Neural progenitor cell (in vitro differentiated cells): ENCODE measurements around the gene IMP3.

ENCODE experiments used
- EZH2 ChIP-seq: fragments of 200-600 bp; sonication (generic); IDR thresholded peaks from 2 replicates; pipeline ENCODE4 v1.6.1; 2017; ENCODE audit warnings: antibody characterized with exemption, mild to moderate bottlenecking, moderate library complexity
- EZH2phosphoT487 ChIP-seq: fragments of 200-600 bp; sonication (generic); IDR thresholded peaks from 2 replicates; pipeline ENCODE4 v1.6.1; 2017; ENCODE audit warnings: antibody characterized with exemption
- TF ChIP-seq, protein P1 (sequence below): fragments of 200-600 bp; sonication (generic); IDR thresholded peaks from 2 replicates; pipeline ENCODE4 v1.5.1; 2017; ENCODE audit warnings: antibody characterized with exemption, mild to moderate bottlenecking

DNA sequence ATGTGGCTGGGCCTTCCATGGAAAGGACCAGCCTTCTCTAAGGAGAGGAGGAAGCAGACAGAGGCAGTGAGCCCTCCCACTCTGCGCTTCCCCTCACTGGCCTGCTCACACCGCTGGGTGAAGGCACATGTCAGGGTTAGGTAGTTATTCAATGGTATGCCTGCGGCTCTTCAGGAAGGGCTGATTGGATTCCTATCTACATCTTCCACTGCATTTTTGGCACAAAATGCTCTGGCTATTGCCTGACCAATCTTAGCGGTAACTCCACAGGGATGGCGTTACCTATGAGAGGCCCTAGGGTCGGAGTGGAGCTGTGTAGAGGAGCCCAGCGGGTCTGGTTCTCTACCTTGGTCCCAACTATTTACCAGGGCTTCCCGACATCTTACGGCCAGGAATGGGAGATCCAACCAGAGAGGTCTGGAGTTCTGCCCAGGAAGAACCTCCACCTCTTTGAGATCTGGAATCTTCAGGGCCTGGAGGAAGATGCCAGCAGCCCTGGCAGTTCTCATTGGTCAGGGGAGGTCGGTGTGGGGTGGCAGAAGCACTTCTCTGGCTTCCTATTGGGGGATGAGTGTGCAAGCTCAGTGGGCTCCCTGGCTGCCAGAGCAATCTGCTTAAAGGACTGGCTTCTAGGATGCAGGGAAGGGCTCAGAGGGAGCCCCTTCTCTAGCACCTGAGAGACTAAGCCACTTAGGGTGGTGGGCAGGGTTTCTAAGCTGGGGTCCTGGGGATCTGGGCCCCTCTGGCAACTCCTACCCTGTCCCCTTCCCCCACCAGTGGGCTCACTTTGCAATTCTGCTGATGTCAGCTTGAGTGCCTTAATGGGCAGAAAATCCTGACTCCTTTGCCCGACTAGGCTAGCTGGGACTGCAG, 31.9 kb upstream of the IMP3 start:
- TF ChIP-seq EZH2 (no peak), EZH2phosphoT487 (no peak)
- TF ChIP-seq, protein P1, sequence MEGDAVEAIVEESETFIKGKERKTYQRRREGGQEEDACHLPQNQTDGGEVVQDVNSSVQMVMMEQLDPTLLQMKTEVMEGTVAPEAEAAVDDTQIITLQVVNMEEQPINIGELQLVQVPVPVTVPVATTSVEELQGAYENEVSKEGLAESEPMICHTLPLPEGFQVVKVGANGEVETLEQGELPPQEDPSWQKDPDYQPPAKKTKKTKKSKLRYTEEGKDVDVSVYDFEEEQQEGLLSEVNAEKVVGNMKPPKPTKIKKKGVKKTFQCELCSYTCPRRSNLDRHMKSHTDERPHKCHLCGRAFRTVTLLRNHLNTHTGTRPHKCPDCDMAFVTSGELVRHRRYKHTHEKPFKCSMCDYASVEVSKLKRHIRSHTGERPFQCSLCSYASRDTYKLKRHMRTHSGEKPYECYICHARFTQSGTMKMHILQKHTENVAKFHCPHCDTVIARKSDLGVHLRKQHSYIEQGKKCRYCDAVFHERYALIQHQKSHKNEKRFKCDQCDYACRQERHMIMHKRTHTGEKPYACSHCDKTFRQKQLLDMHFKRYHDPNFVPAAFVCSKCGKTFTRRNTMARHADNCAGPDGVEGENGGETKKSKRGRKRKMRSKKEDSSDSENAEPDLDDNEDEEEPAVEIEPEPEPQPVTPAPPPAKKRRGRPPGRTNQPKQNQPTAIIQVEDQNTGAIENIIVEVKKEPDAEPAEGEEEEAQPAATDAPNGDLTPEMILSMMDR: no peak
